Keratinocyte (primary cell): Measurements from ENCODE around the gene PDCL2. TPM values are rescaled to one million over a fixed set of nuclear protein-coding genes. Genes with fewer than 3 reads are reported as not detected.
A peak's percentile ranks its signal among the peaks of the same experiment; 100 is the strongest.

Source experiments
- DNase-seq: peaks from one replicate; pipeline ENCODE4 v3.0.0-alpha.2; 2011; ENCODE audit warnings: low read depth, missing footprints, low spot score
- FAIRE-seq: peaks from 2 replicates; lab custom pipeline; 2011; peaks lifted over from hg19 to GRCh38; lab: Jason Lieb, UNC
- H2AFZ ChIP-seq: 2 replicates; pipeline ENCODE4 v1.6.0; 2012; ENCODE audit warnings: low read length, control low read depth, inconsistent platforms; ENCODE audit not compliant: control insufficient read depth
- H3K27ac ChIP-seq: 2 replicates; pipeline ENCODE4 v1.5.1; 2011; ENCODE audit warnings: low read length; ENCODE audit not compliant: control insufficient read depth, insufficient read depth
- H3K27me3 ChIP-seq: 3 replicates; pipeline ENCODE4 v1.6.0; 2011; ENCODE audit warnings: low read length; ENCODE audit not compliant: control insufficient read depth, insufficient read depth; ENCODE audit errors: extremely low read depth
- H3K36me3 ChIP-seq, 2 experiments: 2 replicates in 1 of 2; 3 replicates in 1 of 2; pipeline ENCODE4 v1.5.1; 2011; ENCODE audit warnings: low read length in 2 of 2, mild to moderate bottlenecking in 1 of 2; ENCODE audit not compliant: control insufficient read depth in 2 of 2, insufficient read depth in 2 of 2; ENCODE audit errors: extremely low read depth in 1 of 2
- H3K4me1 ChIP-seq: 3 replicates; pipeline ENCODE4 v1.5.1; 2011; ENCODE audit warnings: low read length; ENCODE audit not compliant: control insufficient read depth, insufficient read depth; ENCODE audit errors: extremely low read depth
- H3K4me2 ChIP-seq: 3 replicates; pipeline ENCODE4 v1.6.0; 2011; ENCODE audit warnings: low read depth, low read length; ENCODE audit not compliant: control insufficient read depth, insufficient read depth; ENCODE audit errors: extremely low read depth
- H3K4me3 ChIP-seq, 3 experiments: fragments of 200-600 bp in 1 of 3; sonication (generic) in 1 of 3; 2 replicates in 2 of 3; 3 replicates in 1 of 3; pipeline ENCODE4 v1.5.1; 2011 to 2016; ENCODE audit warnings: low read length in 3 of 3, mild to moderate bottlenecking in 3 of 3, control low read depth in 2 of 3, inconsistent platforms in 1 of 3, low read depth in 1 of 3, mixed read lengths in 1 of 3, mixed run types in 1 of 3, moderate library complexity in 1 of 3; ENCODE audit not compliant: control insufficient read depth in 2 of 3, insufficient read depth in 2 of 3; ENCODE audit errors: extremely low read depth in 1 of 3
- H3K79me2 ChIP-seq: 2 replicates; pipeline ENCODE4 v1.6.0; 2012; ENCODE audit warnings: low read length; ENCODE audit not compliant: control insufficient read depth, insufficient read depth
- H3K9ac ChIP-seq: 3 replicates; pipeline ENCODE4 v1.6.0; 2011; ENCODE audit warnings: low read length; ENCODE audit not compliant: control insufficient read depth, insufficient read depth; ENCODE audit errors: extremely low read depth
- H3K9me1 ChIP-seq: 3 replicates; pipeline ENCODE4 v1.6.0; 2011; ENCODE audit warnings: low read length; ENCODE audit not compliant: control insufficient read depth, insufficient read depth; ENCODE audit errors: extremely low read depth
- H3K9me3 ChIP-seq: 2 replicates; pipeline ENCODE4 v1.5.1; 2012; ENCODE audit warnings: low read depth, low read length; ENCODE audit not compliant: control insufficient read depth
- H4K20me1 ChIP-seq: 3 replicates; pipeline ENCODE4 v1.6.0; 2011; ENCODE audit warnings: low read length; ENCODE audit not compliant: control insufficient read depth, insufficient read depth; ENCODE audit errors: extremely low read depth
- EZH2 ChIP-seq: IDR thresholded peaks from one replicate; pipeline ENCODE4 v1.6.1; 2012; ENCODE audit warnings: inconsistent platforms, mild to moderate bottlenecking, low read length, moderate library complexity
- dilution Hi-C: fragments of 300-500 bp; cut with MboI; formaldehyde crosslinking; loops from one replicate; pipeline ENCODE4 v1.7.0; 2020; ENCODE audit warnings: low sequenced_read_pairs; ENCODE audit not compliant: extremely low pct_ligation_motif_present
- polyA plus RNA-seq, 5 experiments: library from polyadenylated mRNA; depleted of rRNA in 3 of 5; stranded (reverse) in 3 of 5; stranded (forward) in 1 of 5; unstranded in 1 of 5; fragments of >200 nt; gene quantifications; 1 replicate in 1 of 5; 2 replicates in 3 of 5; 3 replicates in 1 of 5; pipeline versions ENCODE4 v1.2.1 to v1.2.3, GENCODE V29; 2011 to 2012; ENCODE audit warnings: missing spikeins in 2 of 5, low read depth in 1 of 5, low replicate concordance in 1 of 5
- TF ChIP-seq, protein P1 (sequence below), 3 experiments: IDR thresholded peaks in 1 of 3; conservative IDR thresholded peaks in 1 of 3; optimal IDR thresholded peaks in 1 of 3; 2 replicates in 2 of 3; 3 replicates in 1 of 3; pipeline versions ENCODE3 to v1.5.1; 2011; ENCODE audit warnings: low read length in 3 of 3, mild to moderate bottlenecking in 3 of 3, moderate library complexity in 2 of 3, control low read depth in 1 of 3, inconsistent platforms in 1 of 3; ENCODE audit not compliant: insufficient read depth in 2 of 3; ENCODE audit errors: extremely low read depth in 1 of 3

The PDCL2 gene
- polyA plus RNA-seq, 1 donor (not counting 4 experiments of a cell fraction or from before 2014, with no cell fraction given) = not detected

DNA sequence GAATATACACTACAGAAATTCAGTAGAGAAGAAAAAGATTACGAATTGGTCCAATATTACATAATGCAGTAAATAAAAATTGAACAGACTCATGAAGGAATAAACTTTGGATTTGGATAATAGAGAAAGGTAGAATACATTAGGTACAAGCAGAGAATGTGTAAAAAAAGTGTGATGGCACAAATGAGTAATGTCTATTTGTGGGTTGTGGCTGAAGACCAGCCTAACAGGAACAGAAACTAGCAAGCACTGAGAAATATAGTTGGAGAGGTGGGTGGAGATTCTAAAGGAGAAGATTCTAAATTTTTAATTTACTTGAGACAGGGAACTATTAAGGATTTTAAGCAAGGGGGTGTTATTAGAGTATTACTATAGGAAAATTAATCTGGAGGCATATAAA is 30.2 kb downstream of the PDCL2 start:
- Histone ChIP-seq H4K20me1 (no peaks in the 10 kb centered on the region), H3K4me3 (no peak overlapping the region), H3K9ac (no peak overlapping the region), H3K4me1 (no peaks in the 10 kb centered on the region), H3K4me2 (no peak overlapping the region), H3K79me2 (no peaks in the 10 kb centered on the region), H3K27me3 (no peaks in the 10 kb centered on the region), H3K9me1 (no peaks in the 10 kb centered on the region), H3K9me3 (no peaks in the 10 kb centered on the region), H3K27ac (no peak overlapping the region), H3K36me3 (no peaks in the 10 kb centered on the region), H2AFZ (no peak overlapping the region)
- DNase-seq (no peak), FAIRE-seq (peak; percentile 43)
- dilution Hi-C loops = no loop called here
- TF ChIP-seq EZH2 = no peak
- TF ChIP-seq, protein P1, sequence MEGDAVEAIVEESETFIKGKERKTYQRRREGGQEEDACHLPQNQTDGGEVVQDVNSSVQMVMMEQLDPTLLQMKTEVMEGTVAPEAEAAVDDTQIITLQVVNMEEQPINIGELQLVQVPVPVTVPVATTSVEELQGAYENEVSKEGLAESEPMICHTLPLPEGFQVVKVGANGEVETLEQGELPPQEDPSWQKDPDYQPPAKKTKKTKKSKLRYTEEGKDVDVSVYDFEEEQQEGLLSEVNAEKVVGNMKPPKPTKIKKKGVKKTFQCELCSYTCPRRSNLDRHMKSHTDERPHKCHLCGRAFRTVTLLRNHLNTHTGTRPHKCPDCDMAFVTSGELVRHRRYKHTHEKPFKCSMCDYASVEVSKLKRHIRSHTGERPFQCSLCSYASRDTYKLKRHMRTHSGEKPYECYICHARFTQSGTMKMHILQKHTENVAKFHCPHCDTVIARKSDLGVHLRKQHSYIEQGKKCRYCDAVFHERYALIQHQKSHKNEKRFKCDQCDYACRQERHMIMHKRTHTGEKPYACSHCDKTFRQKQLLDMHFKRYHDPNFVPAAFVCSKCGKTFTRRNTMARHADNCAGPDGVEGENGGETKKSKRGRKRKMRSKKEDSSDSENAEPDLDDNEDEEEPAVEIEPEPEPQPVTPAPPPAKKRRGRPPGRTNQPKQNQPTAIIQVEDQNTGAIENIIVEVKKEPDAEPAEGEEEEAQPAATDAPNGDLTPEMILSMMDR (optimal IDR thresholded peaks at IDR 0.05 in 1 of 3, IDR thresholded peaks at IDR 0.05 in 1 of 3, conservative IDR thresholded peaks at IDR 0.05 in 1 of 3; ENCODE audit: extremely low read depth in 1 of 3, insufficient read depth in 2 of 3, low read length in 3 of 3) = no peak

DNA sequence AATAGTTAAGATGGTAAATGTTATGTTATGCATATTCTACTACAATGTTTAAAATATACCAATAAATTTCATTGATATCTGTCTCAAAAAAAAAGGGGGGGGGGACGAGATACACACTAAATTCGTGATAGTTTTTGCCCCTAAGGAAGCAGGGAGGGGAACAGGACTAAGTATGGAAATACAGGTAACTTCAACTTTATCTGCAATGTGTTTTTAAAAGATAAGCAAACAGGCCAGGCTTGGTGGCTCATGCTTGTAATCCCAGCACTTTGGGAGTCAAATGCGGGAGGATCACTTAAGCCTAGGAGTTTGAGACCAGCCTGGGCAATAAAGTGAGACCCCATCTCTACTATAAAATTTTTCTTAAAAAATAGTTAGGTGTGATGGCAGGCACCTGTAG is 31.9 kb downstream of the PDCL2 start:
- H3K27ac ChIP-seq = no peak overlapping the region
- no peak overlapping the region for H3K4me3 ChIP-seq
- no peaks in the 10 kb centered on the region for H3K79me2 ChIP-seq
- no peak overlapping the region for H3K4me2 ChIP-seq
- no peak for TF ChIP-seq EZH2
- TF ChIP-seq, protein P1 (optimal IDR thresholded peaks at IDR 0.05 in 1 of 3, IDR thresholded peaks at IDR 0.05 in 1 of 3, conservative IDR thresholded peaks at IDR 0.05 in 1 of 3; ENCODE audit: extremely low read depth in 1 of 3, insufficient read depth in 2 of 3, low read length in 3 of 3) = no peak
- no peaks in the 10 kb centered on the region for H3K27me3 ChIP-seq
- FAIRE-seq = no peak
- H3K4me1 ChIP-seq = no peaks in the 10 kb centered on the region
- H3K9me3 ChIP-seq = no peaks in the 10 kb centered on the region
- no peaks in the 10 kb centered on the region for H4K20me1 ChIP-seq
- no peaks in the 10 kb centered on the region for H3K9me1 ChIP-seq
- dilution Hi-C loops = no loop called here
- H2AFZ ChIP-seq = no peak overlapping the region
- DNase-seq = no peak
- no peak overlapping the region for H3K9ac ChIP-seq
- no peaks in the 10 kb centered on the region for H3K36me3 ChIP-seq
